ENCODE measurements around the gene SHB.

DNA sequence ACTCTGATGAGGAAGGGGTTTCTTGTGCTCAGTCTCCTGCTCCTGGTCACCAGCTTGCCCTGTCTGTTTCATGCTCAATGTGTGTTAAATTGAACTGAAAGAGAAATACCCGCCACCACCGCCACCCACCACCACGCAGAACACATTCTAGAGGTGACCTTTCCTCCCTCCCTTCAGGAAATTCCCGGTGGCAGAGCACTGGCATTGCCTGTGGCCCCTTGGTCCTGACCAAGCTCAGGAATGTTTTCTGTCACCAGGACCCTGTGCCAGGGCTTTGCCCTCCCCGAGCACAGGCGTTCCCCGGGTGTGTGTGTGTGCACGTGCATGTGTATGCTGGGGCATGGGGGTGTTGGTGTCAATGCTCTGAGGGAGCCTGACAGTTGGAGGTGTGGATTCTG, 154.9 kb downstream of the SHB start:
- TF ChIP-seq, protein P1, sequence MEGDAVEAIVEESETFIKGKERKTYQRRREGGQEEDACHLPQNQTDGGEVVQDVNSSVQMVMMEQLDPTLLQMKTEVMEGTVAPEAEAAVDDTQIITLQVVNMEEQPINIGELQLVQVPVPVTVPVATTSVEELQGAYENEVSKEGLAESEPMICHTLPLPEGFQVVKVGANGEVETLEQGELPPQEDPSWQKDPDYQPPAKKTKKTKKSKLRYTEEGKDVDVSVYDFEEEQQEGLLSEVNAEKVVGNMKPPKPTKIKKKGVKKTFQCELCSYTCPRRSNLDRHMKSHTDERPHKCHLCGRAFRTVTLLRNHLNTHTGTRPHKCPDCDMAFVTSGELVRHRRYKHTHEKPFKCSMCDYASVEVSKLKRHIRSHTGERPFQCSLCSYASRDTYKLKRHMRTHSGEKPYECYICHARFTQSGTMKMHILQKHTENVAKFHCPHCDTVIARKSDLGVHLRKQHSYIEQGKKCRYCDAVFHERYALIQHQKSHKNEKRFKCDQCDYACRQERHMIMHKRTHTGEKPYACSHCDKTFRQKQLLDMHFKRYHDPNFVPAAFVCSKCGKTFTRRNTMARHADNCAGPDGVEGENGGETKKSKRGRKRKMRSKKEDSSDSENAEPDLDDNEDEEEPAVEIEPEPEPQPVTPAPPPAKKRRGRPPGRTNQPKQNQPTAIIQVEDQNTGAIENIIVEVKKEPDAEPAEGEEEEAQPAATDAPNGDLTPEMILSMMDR (IDR thresholded peaks at IDR 0.05): no peak
- TF ChIP-seq CBFB (CRISPR knock-in tag; IDR thresholded peaks at IDR 0.05; ENCODE audit: low read depth) (no peak), TEAD4 (CRISPR knock-in tag; IDR thresholded peaks at IDR 0.05) (no peak), MXD4 (CRISPR knock-in tag; IDR thresholded peaks at IDR 0.05; ENCODE audit: borderline replicate concordance) (no peak), RELA (CRISPR knock-in tag; IDR thresholded peaks at IDR 0.05; ENCODE audit: borderline replicate concordance) (no peak), JUN (CRISPR knock-in tag; IDR thresholded peaks at IDR 0.05) (no peak)
- TF ChIP-seq, protein P2, sequence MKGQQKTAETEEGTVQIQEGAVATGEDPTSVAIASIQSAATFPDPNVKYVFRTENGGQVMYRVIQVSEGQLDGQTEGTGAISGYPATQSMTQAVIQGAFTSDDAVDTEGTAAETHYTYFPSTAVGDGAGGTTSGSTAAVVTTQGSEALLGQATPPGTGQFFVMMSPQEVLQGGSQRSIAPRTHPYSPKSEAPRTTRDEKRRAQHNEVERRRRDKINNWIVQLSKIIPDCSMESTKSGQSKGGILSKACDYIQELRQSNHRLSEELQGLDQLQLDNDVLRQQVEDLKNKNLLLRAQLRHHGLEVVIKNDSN (CRISPR knock-in tag; IDR thresholded peaks at IDR 0.05): no peak
- TF ChIP-seq, protein P3, sequence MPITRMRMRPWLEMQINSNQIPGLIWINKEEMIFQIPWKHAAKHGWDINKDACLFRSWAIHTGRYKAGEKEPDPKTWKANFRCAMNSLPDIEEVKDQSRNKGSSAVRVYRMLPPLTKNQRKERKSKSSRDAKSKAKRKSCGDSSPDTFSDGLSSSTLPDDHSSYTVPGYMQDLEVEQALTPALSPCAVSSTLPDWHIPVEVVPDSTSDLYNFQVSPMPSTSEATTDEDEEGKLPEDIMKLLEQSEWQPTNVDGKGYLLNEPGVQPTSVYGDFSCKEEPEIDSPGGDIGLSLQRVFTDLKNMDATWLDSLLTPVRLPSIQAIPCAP (CRISPR knock-in tag; IDR thresholded peaks at IDR 0.05): no peak
- TF ChIP-seq, protein P4, sequence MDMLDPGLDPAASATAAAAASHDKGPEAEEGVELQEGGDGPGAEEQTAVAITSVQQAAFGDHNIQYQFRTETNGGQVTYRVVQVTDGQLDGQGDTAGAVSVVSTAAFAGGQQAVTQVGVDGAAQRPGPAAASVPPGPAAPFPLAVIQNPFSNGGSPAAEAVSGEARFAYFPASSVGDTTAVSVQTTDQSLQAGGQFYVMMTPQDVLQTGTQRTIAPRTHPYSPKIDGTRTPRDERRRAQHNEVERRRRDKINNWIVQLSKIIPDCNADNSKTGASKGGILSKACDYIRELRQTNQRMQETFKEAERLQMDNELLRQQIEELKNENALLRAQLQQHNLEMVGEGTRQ (CRISPR knock-in tag; IDR thresholded peaks at IDR 0.05): no peak
- TF ChIP-seq, protein P5, sequence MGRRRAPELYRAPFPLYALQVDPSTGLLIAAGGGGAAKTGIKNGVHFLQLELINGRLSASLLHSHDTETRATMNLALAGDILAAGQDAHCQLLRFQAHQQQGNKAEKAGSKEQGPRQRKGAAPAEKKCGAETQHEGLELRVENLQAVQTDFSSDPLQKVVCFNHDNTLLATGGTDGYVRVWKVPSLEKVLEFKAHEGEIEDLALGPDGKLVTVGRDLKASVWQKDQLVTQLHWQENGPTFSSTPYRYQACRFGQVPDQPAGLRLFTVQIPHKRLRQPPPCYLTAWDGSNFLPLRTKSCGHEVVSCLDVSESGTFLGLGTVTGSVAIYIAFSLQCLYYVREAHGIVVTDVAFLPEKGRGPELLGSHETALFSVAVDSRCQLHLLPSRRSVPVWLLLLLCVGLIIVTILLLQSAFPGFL (CRISPR knock-in tag; IDR thresholded peaks at IDR 0.05; ENCODE audit: borderline replicate concordance): no peak

All from WTC11 (cell line).